GM19452 (cell line): ENCODE measurements around the gene PPP1R12C.
"Not testable (repeated sequence)": the region's sequence is repeated elsewhere in the genome, so short reads cannot be mapped to it uniquely, and the experiment has no call there.

ENCODE experiments used
- ATAC-seq: cut with Tn5 transposase; IDR thresholded peaks from one replicate; pipeline ENCODE4 v1.9.1; 2021; ENCODE audit not compliant: unreplicated experiment

The PPP1R12C gene

DNA sequence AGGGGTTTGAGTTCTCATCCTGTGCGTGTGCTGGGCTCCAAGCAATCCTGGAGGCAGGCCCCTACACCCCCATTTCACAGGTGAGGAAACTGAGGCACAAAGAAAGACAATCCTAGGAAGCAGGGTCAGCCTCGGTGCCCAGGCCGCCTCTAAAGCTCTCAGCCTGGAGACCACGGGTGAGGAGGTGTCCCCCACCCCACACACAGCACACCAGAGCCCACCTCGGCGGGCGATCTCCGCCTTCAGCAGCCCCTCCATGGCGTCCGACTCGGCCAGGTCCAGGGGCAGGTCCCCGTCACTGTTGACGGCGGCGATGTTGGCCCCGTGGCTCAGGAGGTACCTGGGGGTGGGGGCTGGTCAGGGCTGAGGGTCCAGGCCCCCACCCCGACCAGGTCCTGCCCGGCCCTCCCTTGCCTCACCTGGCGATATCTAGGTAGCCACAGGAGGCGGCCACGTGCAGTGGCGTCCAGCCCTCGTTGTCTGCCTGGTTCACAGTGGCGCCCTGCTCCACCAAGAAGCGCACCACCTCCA, 5.1 kb downstream of the PPP1R12C start:
- ATAC-seq, result no peak

DNA sequence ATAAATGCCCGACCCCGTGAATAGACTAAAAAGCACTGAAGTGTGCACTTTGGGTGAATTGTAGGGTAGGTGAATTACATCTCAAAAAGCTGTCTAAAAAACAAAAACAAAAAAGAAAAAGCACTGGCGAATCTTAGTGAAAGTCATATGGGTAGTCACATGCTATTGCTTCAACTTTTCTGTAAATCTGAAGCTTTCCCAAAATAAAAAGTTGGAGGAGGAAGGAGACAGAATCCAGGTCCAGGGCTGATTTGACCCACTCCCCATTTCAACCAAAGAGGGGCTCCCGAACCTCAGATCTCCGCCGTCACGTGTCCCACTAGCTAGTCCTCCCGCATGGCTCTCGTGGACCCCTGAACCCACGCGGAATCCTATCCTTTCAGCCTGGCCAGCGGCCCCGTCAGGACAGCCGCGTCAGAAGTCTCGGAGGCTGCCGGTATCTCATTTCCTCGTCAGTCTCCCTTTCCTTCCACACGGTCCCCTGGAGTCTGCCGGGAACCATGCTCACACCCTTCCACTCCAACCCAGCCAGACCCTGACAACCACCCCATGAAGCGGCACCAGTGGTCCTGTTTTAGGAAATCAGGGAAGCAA, 6.1 kb downstream of the PPP1R12C start:
- no peak for ATAC-seq

DNA sequence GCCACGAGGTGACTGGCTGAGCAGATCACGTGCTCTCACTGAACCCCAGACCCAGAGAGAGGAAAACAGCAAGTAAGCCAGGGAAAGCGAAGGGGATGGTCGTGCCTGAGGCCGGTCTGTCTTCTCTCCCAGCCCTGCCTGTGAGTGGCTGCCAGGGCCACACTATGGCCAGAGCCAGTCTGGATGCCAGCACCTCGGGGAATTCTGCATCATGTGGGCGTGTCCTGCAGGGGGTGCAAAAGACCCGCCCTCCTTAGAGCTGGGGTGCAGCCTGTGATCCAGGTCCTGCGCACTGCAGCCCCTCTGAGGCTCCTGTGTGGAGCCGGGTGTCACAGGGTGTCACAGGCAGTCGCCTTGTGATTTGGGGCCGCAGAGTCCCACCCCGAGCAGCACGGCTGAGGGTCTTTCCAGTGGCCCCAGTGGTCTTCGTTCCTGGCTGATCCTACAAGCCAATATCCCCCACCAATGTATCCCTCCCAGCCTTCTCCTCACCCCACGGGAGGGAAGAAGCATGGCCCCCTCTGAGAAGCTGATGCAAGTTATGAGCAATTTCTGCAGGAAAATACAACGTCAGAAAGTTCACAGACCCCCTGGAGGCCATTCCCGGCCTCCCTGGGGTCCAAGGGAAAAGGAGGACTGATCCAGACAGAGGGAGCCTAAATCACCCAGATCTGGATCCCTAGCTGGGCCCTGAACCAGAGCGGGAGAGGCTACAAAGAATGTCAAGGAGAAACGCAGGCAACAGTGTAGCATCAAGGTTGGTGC, 7.7 kb downstream of the PPP1R12C start:
- ATAC-seq, result no peak

DNA sequence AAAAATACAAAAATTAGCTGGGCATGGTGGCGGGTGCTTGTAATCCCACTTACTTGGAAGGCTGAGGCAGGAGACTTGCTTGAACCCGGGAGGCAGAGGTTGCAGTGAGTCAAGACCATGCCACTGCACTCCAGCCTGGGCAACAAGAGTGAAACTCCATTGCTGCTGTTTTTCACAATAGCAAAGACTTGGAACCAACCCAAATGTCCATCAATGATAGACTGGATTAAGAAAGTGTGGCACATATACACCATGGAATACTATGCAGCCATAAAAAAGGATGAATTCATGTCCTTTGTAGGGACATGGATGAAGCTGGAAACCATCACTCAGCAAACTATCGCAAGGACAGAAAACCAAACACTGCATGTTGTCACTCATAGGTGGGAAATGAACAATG, 10.2 kb downstream of the PPP1R12C start:
- ATAC-seq, result not testable (repeated sequence)

DNA sequence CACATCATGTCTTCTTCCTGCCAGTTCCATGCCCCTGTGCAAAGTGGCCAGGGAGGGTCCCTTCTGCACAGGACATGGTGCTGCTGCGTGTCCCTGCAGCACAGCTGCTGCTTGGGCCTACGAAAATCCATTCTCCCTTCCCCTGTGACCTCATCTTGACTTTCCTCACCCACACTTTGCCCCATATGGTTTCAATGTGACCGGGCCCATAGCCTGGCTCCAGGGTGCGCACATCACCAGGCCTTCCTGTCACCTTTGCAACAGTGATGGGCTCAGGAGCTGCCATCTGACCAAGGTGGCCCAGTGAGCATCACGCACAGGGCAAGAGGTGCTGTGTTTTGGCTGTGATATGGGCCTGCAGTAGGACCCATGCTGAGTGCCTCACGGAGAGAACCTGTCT, 10.8 kb downstream of the PPP1R12C start:
- ATAC-seq, result no peak

DNA sequence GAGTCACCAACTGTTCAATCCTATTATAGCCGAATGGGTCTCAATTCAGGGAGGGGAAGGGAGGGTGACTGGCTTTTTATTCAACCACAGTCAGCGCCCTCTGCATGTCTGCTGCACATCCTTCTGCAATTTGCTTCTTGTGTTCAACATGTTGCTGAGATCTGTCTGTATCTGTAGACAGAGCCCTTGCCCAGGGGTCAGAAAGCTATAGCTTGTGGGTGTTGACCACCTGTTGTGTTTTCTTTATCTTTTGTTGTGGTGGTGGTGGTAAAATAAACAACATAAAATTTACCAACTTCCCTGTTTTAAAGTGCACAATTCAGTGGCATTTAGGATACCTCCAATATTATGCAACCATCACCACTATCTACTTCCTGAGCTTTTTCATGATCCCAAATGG, 12.2 kb downstream of the PPP1R12C start:
- no peak for ATAC-seq

DNA sequence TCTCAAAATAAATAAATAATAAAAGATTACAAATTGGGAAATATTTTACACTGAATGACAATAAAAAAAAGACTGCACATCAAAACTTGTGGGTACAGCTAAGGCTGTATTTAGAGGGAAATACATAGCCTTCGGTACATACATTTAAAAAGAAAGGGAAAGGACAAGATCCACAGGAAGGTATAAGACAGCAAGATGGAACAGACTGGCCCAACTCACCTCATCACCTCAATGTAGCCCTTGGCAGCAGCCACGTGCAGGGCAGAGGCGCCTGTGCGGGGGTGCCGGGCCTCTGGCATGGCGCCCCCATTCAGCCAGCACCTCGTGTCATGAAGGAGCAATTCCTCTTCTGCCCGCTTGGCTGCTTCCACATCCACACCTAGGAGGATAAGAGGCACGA, 14.2 kb downstream of the PPP1R12C start:
- ATAC-seq, result no peak

DNA sequence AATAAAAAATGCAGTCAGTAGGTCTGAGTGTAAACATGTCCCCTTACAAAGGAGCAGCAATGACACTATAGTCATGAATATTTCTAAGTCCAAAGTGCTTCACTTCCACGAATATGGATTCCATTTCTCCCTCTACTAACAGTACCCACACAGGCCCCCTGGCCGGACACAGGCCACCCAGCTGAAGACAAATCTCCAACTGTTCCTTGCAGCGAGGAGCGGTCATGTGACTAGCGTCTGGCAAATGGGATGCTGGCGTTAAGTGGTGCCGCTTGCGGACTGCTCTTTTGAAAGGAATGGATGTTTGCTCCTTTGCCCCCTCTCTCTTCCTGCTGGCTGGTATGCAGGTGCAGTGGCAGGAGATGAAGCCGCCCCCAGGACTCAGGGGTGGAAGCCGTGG, 16.2 kb downstream of the PPP1R12C start:
- no peak for ATAC-seq

DNA sequence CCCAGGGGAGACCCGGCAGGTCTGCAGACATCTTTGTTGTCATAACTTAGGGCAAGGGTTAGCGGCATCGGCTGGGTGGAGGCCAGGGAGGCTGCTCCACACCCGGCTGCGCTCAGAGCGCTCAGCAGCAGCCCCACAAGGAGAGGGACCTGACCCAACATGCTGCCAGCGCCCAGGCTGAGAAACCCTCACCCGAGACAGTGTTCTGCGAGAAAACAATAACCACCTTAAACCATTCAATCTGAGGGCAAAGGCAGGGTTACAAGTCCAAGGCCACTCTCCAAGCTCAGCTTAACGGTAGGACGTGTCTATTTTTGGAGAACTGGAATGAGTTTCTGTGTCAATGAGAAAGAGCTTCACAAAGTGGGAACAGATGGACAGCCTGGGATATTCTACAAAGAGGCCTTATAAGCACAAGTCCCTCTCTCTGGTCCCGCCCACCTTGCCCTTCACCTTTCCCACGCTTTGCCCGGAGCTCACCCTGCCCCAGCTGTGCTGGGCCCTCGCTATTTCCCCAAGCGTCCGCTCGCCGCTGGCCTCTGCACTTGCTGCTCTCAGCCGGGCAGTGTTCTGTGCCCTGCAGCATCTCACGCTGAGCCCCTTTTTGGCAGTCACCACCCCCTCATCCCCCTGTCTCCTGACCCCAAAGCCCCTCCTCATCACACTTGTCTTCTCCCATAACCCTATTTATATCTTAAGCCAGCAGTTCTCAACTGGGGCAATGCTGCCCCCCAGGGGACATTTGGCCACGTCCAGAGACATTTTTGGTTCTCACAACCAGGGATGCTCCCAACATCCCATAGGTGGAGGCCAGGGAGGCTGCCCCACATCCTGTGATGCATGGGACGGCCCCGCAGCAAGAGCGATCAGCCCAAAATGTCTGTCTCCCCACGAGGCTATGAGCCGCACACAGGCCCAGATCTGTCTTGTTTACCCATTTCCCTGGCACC, 17.6 kb downstream of the PPP1R12C start:
- no peak for ATAC-seq

DNA sequence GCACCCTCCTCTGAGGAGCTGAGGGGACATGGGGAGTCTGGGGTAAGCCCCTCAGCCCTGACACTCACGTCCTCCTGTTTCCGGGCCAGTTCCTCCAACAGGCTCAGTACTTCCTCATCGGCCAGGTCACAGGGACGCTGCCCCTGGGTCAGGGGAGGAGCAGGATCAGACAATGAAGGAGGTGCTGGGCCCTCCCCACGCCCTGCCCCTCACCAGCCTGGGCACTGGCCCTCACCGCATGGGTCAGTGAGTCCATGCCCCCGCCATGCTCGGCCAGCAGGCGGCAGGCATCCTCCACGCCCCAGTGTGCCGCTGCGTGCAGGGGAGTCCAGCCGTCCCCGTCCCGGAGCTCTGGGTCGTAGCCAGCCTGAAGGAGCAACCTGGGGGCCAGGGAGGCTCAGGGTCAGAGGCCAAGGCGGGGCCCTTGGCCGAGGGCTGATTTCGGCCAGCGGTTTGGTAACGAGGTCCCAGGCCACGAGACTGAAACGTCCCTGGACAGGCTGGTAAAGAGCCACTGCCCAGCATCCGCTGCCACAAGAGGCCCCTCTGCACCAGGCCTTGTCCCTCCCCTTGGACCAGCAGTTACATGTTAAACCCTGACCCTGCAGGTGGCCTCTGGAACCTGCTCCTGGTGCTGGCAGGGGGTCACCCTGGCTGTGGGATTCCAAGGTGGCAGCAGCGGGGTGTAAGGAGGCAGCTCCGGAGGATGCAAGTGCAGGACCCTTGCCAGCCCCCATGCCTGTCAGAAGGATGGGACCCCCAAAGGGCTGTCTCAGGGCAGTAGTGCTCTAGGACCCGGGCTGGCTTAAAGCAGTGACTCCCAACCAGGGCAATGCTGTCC, 18.5 kb downstream of the PPP1R12C start:
- no peak for ATAC-seq

DNA sequence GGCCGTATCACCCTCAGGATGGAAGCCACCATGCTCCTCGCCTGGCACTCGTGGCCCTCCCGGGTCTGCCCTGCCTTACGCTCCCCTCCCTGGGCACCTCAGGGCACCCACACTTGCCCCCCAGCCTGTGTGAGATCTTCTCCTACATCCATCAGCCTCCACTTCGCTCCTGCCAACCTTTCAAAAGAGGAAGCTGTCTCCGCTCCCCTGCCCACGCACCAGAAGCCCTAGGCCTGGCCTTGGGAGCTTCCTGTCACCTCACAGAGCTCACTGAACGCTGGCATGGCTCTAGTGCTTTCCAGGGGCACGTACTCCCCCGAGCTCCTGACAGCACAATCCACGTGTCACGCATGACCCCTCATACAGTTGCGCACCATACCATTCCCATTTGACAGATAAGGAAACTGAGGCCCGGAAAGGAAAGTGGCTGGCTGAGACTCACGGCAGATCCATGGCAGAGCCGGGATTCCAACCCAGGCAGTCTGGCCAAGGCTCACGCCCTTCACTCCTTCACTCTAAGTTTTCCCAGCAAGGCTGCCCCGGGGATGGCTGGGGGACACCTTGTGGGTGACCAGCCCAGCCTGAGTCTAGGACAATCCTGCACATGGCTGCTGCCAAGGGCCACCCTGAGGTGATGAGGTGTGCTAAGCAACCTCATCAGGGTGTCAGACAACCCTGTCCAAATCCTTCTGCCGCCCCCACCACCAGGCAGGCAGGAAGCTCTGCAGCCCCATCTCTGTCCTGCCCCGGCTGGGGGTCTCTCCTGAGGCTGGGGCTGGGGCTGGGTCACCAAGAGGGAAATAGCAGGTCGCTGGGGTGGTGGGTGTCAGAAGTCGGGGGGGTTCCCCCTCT, 19.3 kb downstream of the PPP1R12C start:
- ATAC-seq, result no peak

DNA sequence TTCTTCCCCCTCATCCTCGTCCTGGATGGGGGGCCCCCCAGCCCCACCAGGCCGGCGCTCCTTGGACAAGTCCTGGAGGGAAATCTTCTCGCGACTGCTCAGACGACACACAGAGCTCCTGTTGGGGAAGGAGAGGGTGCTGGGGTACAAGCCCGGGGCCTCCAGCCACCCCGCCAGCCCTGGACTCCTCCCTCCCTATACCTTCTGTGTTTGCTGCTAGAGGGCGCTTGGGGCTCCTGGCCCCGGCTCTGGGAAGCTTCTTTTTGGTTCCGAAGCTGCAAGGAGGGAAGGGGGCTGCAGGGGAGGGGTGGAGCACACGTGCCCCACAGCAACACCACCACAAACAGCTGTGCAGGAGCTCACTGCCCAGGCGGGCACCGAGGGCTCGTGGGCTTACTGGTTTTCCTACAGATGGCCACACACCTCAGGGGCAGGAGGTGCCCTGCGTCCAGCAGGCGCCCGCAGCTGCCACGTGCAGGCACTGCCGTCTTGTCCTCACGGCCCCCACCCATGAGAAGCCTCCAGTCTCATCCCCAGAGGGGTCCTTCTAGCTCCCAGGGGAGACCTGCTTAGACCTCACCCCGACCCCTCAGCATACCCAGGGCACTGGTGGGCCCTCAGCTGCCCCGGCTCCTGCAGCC, 21.3 kb downstream of the PPP1R12C start:
- no peak for ATAC-seq

DNA sequence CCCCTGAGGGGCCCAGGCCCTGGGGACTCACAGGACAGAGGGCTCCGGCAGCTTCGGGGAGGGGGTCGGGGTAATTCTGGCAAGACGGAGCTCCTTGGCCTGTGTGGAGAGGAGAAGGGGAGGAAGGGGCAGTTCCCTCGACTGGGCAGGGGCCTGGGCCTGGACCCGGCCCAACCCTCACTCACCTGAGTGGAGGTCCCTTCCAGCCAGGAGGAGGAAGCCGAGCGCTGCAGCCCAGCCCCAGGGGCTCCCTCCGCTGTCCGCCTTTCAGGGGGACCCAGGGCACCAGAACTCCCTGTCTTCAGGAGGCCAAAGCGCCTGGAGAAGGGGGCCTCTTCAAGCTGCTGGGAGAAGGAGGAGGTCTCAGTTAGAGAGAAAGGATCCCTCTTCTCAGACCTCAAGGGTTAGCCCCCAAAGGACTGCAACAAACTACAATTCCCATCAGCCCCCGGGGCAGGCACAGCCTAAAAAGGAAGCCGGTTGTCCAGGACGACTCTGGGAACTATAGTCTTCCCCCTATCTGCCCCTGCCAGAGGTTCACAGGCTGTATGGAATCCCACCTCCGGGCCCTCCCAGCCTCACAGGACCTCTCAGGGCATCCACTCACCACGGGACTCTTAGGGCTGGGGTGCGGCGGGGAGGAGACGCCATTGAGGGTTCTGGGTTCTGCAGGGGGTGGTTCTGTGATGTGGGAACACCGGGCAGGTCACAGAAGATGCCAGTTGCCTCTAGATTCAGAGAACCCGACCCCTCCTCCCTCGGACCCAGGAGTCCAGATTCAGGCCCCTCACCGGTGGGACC, 22.0 kb downstream of the PPP1R12C start:
- ATAC-seq, result no peak

DNA sequence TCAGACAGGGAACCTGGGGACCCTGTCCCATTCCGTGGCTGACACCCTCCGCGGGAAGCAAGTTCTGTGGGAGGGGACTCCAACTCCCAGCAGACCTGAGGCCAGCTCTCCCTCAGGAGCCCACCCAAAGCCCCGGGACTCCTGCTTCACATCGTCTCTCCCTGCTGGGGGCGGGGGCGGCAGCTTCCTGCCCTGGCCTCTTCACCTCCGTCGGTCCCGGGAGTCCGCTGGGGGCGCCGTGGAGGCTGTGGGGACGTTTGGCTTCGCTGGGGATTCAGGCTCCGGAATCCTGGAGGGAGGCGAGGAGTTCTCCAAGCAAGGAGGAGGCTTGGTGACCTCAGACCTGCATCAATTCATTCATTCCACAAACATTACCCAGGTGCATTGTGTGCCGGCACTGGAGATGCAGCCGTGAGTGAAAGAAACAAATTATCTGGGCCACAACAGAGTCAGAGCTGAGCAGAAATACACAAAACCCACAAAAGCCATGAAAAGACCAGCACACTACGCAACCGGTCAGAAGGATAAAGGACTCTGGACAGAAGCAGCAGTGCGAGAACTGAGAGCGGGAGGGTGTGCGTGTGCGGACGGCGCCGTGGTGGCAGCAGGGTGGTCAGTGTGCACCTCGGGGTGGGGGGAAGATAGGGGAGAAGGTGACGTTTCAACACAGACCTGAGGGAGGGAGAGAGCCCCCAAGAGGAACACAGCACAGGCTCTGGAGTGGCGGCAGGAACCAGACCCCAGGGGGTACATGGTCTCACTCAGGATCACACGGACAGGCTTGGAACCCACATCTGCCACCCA, 22.8 kb downstream of the PPP1R12C start:
- ATAC-seq, result no peak

DNA sequence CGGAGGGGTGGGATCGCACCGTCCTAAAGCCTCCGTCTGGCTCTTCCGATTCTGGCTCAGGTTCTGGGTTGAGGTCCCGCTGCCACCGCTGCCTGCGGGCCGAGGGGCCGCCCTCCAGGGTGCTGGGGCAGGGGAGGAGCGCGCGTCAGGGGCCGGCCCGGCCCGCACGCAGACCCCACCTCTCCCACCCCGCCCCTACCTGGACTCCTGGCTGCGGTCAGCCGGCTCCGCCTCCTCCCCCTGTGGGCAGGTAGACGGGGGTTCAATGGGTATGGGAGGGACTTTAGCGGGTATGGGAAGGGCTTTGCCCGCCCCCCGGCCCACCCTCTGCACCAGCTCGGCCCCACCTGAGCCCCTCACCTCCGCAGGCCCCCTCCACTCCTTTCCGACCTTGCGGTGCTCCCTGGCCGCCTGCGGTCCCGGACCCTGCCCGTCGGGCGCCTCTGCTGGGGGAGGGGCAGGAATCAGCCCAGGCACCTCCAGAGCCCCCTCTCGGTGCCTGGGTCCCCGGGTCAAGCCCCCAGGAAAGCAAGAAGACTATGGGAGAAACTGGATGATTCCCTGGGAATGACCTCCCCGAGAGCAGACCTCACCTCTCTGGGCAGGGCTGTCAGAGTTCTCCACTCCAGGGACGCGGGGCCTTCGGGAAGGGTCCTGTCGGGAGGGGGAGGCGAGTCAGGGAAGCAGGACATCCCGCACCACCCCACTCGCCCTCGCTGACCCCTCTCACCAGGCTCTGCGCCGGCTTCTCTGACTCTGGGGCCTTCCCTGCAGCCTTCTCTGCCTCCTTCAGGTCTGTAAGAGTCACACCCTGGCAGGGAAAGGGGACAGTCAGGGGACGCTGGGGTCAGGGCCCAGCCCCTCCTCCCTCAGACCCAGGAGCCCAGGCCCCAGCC, 24.8 kb downstream of the PPP1R12C start:
- no peak for ATAC-seq

DNA sequence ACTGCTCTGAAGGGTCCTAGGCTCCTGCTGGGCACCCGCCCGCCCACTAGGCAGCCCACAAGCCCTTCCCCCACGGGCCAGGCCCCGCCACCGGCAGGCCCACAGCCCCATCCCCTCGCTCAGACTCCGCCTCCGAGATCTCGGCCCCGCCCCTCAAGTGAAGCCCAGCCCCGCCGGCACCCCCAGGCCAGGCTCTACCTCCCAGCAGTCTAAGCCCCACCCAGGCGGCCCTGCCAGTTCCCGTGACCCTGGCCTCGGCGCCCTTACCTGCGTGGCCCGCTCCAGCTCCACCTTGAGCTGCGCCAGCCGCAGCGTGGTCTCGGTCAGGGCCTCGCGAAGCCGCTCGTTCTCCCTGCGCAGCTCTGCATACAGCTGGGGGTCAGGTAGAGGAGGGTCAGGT, 25.5 kb downstream of the PPP1R12C start:
- no peak for ATAC-seq
